Cortex of kidney (tissue), 1 donor: ENCODE measurements around the gene ACBD4.
"Not testable (repeated sequence)": the region's sequence is repeated elsewhere in the genome, so short reads cannot be mapped to it uniquely, and the experiment has no call there.

ENCODE experiments used
- DNase-seq: peaks from one replicate; lab custom pipeline; 2025; lab: John Stamatoyannopoulos, UW

ACBD4 gene

GRCh38 chr17:45119964-45120363, 15.5 kb upstream of the ACBD4 start:
- no peak for DNase-seq

GRCh38 chr17:45120558-45120957, 14.9 kb upstream of the ACBD4 start:
- DNase-seq: no peak

GRCh38 chr17:45121055-45121454, 14.4 kb upstream of the ACBD4 start:
- no peak for DNase-seq

- DNase-seq: no peak
These were observed 12.3 kb upstream of the ACBD4 start for GRCh38 chr17:45123076-45123770.

GRCh38 chr17:45123930-45124796, 11.3 kb upstream of the ACBD4 start:
- no peak for DNase-seq

- not testable (repeated sequence) for DNase-seq
These were observed 10.7 kb upstream of the ACBD4 start for GRCh38 chr17:45124797-45125122.

- no peak for DNase-seq
These were observed 10.0 kb upstream of the ACBD4 start for GRCh38 chr17:45125509-45125908.

GRCh38 chr17:45127207-45127547, 8.3 kb upstream of the ACBD4 start:
- no peak for DNase-seq

GRCh38 chr17:45127548-45128300, 7.8 kb upstream of the ACBD4 start:
- no peak for DNase-seq

- DNase-seq: no peak
These were observed 7.2 kb upstream of the ACBD4 start for GRCh38 chr17:45128331-45128730.

GRCh38 chr17:45128989-45129388, 6.5 kb upstream of the ACBD4 start:
- DNase-seq: no peak

- no peak for DNase-seq
These were observed 6.0 kb upstream of the ACBD4 start for GRCh38 chr17:45129426-45129939.

GRCh38 chr17:45129940-45130680, 5.4 kb upstream of the ACBD4 start:
- DNase-seq: no peak

- DNase-seq: no peak
These were observed 4.5 kb upstream of the ACBD4 start for GRCh38 chr17:45130681-45131615.

- DNase-seq: no peak
These were observed 3.7 kb upstream of the ACBD4 start for GRCh38 chr17:45131616-45132319.

GRCh38 chr17:45132320-45132571, 3.2 kb upstream of the ACBD4 start, which contains the start of gene PLCD3:
Gene PLCD3, minus strand, starts transcription at chr17:45132515. Its CDS starts 105 bp downstream, at chr17:45132410.
- DNase-seq: no peak

GRCh38 chr17:45132572-45133463, 2.7 kb upstream of the ACBD4 start:
- no peak for DNase-seq

GRCh38 chr17:45135978-45136791, 698 bp downstream of the ACBD4 start:
- no peak for DNase-seq
